GM18526 (cell line): ENCODE results near the gene MLXIPL.

ENCODE experiments used
- POLR2A ChIP-seq: IDR thresholded peaks from 3 replicates; pipeline ENCODE4 v1.6.1; 2011; ENCODE audit not compliant: insufficient read length; ENCODE audit errors: extremely low read depth

The MLXIPL gene, protein sequence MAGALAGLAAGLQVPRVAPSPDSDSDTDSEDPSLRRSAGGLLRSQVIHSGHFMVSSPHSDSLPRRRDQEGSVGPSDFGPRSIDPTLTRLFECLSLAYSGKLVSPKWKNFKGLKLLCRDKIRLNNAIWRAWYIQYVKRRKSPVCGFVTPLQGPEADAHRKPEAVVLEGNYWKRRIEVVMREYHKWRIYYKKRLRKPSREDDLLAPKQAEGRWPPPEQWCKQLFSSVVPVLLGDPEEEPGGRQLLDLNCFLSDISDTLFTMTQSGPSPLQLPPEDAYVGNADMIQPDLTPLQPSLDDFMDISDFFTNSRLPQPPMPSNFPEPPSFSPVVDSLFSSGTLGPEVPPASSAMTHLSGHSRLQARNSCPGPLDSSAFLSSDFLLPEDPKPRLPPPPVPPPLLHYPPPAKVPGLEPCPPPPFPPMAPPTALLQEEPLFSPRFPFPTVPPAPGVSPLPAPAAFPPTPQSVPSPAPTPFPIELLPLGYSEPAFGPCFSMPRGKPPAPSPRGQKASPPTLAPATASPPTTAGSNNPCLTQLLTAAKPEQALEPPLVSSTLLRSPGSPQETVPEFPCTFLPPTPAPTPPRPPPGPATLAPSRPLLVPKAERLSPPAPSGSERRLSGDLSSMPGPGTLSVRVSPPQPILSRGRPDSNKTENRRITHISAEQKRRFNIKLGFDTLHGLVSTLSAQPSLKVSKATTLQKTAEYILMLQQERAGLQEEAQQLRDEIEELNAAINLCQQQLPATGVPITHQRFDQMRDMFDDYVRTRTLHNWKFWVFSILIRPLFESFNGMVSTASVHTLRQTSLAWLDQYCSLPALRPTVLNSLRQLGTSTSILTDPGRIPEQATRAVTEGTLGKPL

DNA sequence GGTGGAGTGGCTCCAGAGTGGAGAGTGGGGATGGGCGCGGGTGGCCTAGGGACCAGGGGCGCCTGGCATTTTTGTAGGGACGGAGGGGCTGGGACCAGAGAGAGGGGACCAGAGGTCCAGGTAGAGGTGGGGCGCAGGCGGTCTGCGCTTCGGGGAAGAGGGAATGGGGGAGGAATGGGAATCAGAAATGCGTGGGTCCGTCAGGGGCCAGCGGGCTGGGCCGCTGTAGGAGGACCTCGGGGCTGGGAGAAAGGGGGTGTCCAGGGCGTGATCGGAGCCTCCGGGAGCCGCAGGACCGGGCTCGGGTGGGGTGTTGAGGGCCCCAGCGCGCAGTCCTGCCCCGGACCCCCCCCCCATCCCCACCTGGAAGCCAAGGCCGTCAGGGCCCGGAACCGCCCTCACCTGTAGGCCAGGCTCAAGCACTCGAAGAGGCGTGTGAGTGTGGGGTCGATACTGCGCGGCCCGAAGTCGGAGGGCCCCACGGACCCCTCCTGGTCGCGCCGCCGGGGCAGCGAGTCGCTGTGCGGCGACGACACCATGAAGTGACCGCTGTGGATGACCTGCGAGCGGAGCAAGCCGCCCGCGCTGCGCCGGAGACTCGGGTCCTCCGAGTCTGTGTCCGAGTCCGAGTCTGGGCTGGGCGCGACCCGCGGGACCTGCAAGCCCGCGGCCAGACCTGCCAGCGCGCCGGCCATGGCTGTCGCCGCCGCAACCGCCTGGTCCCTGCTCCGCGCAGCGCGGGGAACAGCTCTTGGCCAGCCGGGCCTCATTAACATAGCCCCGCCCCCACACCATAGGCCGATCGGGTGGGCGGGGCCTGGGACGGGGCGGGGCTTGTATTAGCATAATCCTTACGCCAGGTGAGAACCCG, at the start of gene MLXIPL:
TSS of gene MLXIPL (minus strand) at position 725 of the 871 bp plus-strand sequence. CDS start at position 695, 30 bp downstream.
- TF ChIP-seq POLR2A: no peak

DNA sequence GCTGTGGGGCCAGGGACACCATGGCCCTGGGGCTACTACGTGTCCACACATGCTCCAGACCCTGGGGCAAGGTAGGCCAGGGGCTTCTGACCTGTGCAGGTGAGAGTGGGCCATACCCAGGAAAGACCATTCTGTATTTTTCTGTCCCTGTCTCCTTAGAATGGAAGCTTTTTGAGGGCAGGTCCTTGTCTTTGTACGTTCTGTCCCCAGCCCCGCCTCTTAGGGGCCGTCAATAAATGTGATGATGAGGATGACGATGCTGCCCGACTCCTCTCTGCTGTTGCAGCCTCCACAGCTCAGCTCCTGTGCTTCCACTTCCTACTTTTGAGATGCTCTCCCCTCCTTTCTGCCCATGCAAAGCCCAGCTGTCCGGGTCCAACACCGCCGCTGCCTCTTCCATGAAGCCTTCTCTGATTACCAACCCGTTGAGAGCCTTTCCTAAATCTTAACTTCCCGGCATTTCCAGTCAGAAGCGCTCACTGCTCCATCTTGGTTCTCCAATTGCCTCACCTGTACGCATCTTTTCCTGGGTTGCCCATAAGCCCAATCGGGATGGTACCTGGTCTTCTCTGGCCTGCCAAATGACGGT, 47.6 kb upstream of the MLXIPL start:
- TF ChIP-seq POLR2A: no peak

DNA sequence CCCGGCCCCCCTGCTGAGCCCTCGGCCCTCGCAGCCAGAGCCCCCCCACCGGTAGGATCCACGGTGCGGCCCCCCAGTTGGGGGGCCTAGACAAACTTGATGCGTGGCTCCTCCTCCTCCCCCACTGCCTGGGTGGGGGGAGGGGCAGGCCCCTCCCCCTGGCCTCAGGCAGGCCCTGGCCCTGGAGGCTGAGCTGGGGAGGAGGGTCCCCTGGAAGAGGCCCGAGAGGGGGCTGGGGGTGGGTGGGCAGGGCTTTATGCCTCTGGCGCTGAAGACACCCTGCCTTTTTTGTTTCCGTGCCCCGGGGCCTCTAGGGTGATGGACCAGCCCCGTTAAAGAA, 47.0 kb upstream of the MLXIPL start:
- TF ChIP-seq POLR2A: no peak

DNA sequence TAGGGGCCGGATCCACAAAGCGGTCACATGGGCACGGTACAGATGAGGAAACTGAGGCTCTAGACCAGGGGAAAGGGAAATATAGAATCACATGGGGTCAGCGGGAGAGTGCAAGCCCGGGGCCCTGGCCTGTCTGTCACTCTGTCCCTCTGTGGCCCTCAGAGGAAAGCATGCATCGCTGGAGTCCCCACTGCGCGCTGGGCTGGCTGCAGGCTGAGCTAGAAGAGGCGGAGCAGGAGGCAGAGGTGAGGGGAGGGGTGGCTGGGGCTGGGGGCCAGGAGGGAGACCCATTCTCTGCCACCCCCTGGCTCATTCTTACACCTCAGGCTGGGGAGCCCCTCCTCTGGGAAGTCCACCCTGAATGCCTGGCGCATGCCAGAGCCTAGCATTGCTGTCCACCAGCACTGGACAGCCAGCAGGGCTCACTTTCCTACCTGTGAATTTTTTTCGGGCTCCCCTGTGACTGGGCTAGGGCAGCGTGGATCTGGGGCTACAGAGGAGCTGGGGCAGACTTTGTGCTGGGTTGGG, 45.6 kb upstream of the MLXIPL start:
- TF ChIP-seq POLR2A: no peak

DNA sequence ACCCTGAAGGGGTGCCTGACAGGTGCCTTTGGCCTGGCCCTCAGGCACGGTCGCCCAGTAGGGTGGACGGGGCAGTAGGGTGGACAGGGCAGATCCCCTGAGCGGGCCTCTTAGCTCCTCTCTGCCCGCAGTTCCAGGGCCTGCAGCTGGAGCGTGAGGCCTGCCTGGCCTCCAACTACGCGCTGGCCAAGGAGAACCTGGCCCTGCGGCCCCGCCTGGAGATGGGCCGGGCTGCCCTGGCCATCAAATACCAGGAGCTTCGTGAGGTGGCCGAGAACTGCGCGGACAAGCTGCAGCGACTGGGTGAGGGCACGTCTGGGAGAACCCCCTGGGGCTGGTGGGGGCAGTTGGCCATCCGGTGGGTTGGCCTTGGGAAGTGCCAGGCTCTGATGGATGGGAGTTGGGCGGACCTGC, 45.0 kb upstream of the MLXIPL start:
- no peak for TF ChIP-seq POLR2A

DNA sequence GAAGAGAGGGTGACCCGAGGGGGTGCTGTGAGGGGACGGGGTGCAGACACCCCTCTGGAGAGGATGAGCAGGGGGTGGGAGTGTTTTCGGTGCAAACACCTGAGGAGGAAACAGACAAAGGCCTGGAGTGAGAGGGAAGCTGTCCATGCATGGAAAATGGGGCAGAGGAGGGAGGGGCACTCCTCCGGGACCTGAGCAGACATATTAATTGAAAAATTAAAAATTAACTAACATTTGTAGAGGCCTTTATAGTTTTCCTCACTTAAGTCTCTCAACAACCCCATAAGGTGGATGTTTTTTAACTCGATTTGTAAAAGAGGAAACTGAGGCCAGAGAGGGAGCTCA, 44.5 kb upstream of the MLXIPL start:
- no peak for TF ChIP-seq POLR2A

DNA sequence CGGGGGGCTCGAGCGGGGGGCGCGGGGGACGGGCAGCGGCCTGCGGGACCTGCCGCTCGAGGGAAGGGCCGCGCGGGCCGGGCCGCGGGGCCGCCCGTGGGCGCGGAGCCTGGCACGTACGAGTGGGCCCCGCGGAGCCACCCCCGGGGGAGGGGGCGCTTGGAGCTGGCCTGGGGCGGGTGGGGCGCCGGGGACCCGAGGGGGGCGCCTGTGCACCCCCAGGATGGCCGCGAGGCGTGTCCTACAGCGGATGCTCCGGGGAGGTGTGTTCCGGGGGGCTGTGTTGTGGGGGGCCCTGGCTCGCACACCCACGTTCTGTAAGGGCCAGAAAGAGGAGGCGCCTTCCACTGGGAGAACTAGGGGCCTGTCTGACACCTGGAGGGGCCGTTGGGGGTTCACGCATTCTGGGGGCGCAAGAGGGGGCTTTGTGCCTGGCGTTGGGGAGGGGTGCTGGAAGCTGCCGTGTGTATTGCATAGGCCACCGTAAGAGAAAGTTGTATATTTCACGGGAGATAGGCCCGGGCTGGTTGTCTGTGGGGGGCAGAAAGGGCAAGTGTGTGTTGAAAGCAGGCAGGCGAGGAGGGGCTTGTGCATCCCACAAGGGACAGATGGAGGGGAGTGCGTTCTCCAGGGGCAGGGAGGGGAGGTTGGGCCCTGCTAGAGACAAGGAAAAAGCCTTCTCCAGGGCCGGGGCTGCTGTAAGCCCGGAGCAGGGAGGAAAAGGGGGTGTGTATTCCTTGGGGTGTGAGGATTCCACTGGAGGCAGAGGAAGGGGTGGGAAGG, 44.0 kb upstream of the MLXIPL start:
- TF ChIP-seq POLR2A: no peak

DNA sequence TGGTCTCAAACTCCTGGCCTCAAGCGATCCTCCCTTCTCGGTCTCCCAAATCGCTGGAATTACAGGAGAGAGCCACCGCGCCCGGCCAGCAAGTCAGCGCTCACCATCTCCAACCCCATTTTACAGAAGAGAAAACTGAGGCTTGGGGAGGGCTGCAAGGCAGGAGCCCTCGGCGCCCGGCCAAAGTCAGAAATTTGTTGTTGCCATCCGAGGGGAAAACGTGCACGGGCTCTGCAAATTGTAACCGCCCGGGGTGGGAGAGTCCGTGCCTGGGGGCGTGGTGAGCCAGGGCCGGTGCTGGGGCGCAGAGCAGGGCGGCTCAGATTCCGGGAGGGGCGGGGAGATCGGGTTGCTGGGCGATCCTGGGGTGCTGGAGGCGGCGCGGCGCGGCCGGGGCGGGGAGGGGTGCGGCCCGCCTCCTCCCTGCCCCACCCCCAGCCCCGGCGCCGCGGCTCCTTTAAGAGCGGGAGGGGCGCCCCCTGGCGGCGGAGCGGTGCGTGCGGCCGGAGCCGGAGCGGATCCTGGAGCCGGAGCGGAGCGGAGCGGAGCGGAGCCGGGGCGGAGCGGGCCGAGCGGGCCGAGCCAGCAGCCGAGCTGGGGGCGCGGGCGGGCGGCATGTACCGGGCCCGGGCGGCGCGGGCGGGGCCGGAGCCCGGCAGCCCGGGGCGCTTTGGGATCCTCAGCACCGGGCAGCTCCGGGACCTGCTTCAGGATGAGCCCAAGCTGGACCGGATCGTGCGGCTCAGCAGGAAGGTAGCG, 43.2 kb upstream of the MLXIPL start, which contains the start of gene VPS37D:
TSS of gene VPS37D (plus strand) at position 488 of the 759 bp plus-strand sequence. CDS start at position 616, 128 bp downstream.
- no peak for TF ChIP-seq POLR2A

DNA sequence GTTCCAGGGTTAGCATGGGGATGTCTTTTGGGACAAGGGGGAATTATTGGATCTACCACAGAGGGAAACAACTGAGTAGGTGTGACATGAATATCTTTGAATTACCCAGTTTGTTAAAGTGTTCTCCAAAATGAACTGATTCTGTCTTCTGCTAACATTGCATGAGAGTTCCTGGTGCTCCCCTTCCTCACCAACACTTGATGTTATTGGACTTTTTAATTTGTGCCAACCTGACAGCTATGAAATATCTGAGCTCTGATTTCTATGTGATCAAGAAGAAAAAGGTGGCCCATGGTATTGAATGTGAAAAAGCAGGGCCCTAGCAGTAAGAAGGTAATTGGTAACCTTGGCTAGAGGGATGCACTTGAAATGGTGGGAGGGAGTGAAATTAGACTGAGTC, 38.7 kb upstream of the MLXIPL start:
- no peak for TF ChIP-seq POLR2A

DNA sequence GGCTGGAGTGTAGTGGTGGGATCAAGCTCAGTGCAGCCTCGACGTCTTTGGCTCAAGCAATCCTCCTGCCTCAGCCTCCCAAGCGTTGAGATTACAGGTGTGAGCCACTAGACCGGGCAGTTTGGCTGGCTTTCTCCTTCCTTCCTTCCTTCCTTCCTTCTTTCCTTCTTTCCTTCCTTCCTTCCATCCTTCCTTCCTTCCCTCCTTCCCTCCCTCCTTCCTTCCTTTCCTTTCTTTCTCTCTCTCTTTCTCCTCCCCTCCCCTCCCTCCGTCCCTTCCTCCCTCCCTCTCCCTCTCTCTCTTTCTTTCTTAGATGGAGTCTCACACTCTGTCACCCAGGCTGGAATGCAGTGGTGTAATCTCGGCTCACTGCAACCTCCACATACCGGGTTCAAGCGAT, 35.7 kb upstream of the MLXIPL start:
- no peak for TF ChIP-seq POLR2A

DNA sequence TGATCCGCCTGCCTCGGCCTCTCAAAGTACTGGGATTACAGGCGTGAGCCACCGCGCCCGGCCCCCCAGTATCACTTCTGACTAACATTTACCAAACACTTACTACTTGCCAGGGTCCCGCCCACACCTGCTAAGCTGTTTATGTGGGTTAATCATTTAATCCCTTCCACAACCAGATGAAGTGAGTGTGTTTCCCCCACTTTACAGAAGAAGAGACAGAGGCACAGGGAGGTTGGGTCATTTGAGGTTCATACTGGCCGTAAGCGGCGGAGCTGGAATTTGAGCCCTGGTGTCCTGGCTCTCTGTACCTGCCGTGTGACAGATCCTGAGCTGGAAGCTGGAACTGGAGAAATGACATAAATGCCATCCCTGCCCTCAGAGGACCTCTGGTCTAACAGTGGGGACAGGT, 28.2 kb upstream of the MLXIPL start:
- TF ChIP-seq POLR2A: no peak

DNA sequence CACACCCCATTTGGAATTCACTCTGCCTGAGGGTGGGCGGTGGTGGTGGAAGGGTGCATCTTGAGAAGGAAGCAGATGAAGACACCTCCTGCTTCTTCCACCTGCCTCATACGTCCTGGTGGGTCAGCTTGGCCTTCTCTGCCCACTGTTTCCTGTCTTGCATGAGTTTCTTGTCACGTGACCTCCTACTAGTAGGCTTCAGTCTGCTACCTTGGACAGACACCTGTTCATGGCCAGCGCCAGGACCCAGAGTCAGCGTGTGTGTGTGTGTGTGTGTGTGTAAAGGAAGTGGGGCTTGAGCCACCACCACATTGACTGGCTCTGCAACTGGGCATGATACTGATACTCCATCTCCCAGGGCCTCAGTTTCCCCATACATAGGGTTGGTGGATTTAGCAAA, 26.2 kb upstream of the MLXIPL start:
- no peak for TF ChIP-seq POLR2A

DNA sequence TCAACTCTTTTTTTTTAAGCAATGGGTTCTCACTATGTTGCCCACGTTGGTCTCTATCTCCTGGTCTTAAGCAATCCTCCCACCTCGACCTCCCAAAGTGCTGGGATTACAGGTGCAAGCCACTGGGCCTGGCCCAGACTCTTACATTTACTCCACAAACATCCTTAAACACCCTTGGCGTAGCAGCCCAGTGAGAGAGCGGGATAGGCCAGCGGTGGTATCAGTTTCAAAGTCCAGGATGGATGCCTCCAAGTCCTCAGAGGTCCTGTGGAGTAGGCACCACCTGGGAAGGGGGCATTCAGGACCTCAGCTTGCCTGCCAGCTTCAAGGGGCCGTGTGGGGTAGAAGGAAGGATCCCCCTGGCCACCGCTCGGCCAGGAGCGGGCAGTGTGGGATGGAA, 25.3 kb upstream of the MLXIPL start:
- TF ChIP-seq POLR2A: no peak
